H1 (cell line): ENCODE measurements around the gene NAV2. TPM values are rescaled to one million over a fixed set of nuclear protein-coding genes. Genes with fewer than 3 reads are reported as not detected.
A peak's percentile ranks its signal among the peaks of the same experiment; 100 is the strongest.

ENCODE experiments used
- CTCF ChIA-PET: fragments of 300-600 bp; sonication (Branson Sonifier 250); formaldehyde crosslinking; loops from one replicate; lab custom pipeline; 2021; ENCODE audit not compliant: partially characterized antibody; lab: Charles Lee
- POLR2A ChIA-PET: fragments of 300-600 bp; sonication (Branson Sonifier 250); formaldehyde crosslinking; loops from one replicate; lab custom pipeline; 2021; ENCODE audit warnings: inconsistent platforms; ENCODE audit not compliant: partially characterized antibody; lab: Charles Lee
- DNase-seq, 2 experiments: peaks; one replicate each; pipeline versions ENCODE4 v3.0.0 to v3.0.0-alpha.2; 2010 to 2022; ENCODE audit warnings: low spot score in 2 of 2, low read depth in 1 of 2, mixed read lengths in 1 of 2
- FAIRE-seq: peaks from 2 replicates; lab custom pipeline; 2011; peaks lifted over from hg19 to GRCh38; lab: Jason Lieb, UNC
- H2AFZ ChIP-seq: 2 replicates; pipeline ENCODE4 v1.8.1; 2012; ENCODE audit warnings: low read length, inconsistent platforms
- H2AK5ac ChIP-seq: 2 replicates; pipeline ENCODE4 v1.6.1; 2013; ENCODE audit warnings: low read depth, low read length
- H2BK120ac ChIP-seq: replicated peaks from 2 replicates; pipeline ENCODE3; 2013; ENCODE audit warnings: low read depth, low read length, inconsistent platforms
- H2BK12ac ChIP-seq: 2 replicates; pipeline ENCODE4 v1.6.1; 2013; ENCODE audit warnings: low read depth, low read length
- H2BK15ac ChIP-seq: 2 replicates; pipeline ENCODE4 v1.6.1; 2013; ENCODE audit warnings: low read length
- H2BK20ac ChIP-seq: 2 replicates; pipeline ENCODE4 v1.6.1; 2013; ENCODE audit warnings: low read length
- H2BK5ac ChIP-seq: 2 replicates; pipeline ENCODE4 v1.6.1; 2013; ENCODE audit warnings: low read depth, low read length
- H3K14ac ChIP-seq: 2 replicates; pipeline ENCODE4 v1.6.1; 2013; ENCODE audit warnings: inconsistent platforms; ENCODE audit not compliant: insufficient read length
- H3K18ac ChIP-seq: 2 replicates; pipeline ENCODE4 v1.6.1; 2013; ENCODE audit warnings: low read length; ENCODE audit errors: extremely low read depth
- H3K23ac ChIP-seq: 2 replicates; pipeline ENCODE4 v1.6.1; 2013; ENCODE audit warnings: inconsistent platforms; ENCODE audit not compliant: insufficient read length
- H3K23me2 ChIP-seq: 2 replicates; pipeline ENCODE4 v1.6.1; 2013; ENCODE audit warnings: low read depth, low read length
- H3K27ac ChIP-seq: 2 replicates; pipeline ENCODE4 v1.6.1; 2011; ENCODE audit warnings: low read depth, low read length, inconsistent platforms
- H3K27me3 ChIP-seq, 4 experiments: replicated peaks in 1 of 4; 1 replicate in 1 of 4; 2 replicates in 3 of 4; pipeline versions ENCODE4 v1.6.1 to v1.8.1; 2011 to 2013; ENCODE audit warnings: low read length in 3 of 4, mild to moderate bottlenecking in 3 of 4, inconsistent platforms in 2 of 4, mixed read lengths in 2 of 4, moderate library complexity in 1 of 4; ENCODE audit not compliant: control insufficient read depth in 3 of 4, insufficient read depth in 3 of 4; ENCODE audit errors: extremely low read depth in 1 of 4
- H3K36me3 ChIP-seq, 4 experiments: 2 replicates each; pipeline versions ENCODE4 v1.6.1 to v1.8.1; 2011 to 2013; ENCODE audit warnings: mild to moderate bottlenecking in 4 of 4, low read length in 3 of 4, moderate library complexity in 2 of 4, control low read depth in 1 of 4, inconsistent platforms in 1 of 4; ENCODE audit not compliant: insufficient read depth in 4 of 4, control insufficient read depth in 2 of 4
- H3K4ac ChIP-seq: replicated peaks from 2 replicates; pipeline ENCODE3; 2013; ENCODE audit warnings: low read length, low read depth, mixed read lengths, inconsistent platforms; ENCODE audit not compliant: insufficient read length
- H3K4me1 ChIP-seq, 4 experiments: replicated peaks in 1 of 4; 1 replicate in 1 of 4; 2 replicates in 3 of 4; pipeline versions ENCODE4 v1.6.1 to v1.8.1; 2011 to 2013; ENCODE audit warnings: low read length in 3 of 4, inconsistent platforms in 2 of 4, mixed read lengths in 1 of 4; ENCODE audit not compliant: insufficient read depth in 4 of 4, control insufficient read depth in 3 of 4
- H3K4me2 ChIP-seq, 2 experiments: 2 replicates each; pipeline versions ENCODE4 v1.6.1 to v1.8.1; 2011 to 2013; ENCODE audit warnings: low read depth in 2 of 2, low read length in 2 of 2, control low read depth in 1 of 2, inconsistent platforms in 1 of 2, mild to moderate bottlenecking in 1 of 2; ENCODE audit not compliant: insufficient read depth in 1 of 2
- H3K4me3 ChIP-seq, 4 experiments: fragments of 200-600, 300-600 bp in 1 of 4; sonication (generic), shearing (Covaris generic), sonication (Bioruptor Twin) in 1 of 4; 2 replicates each; pipeline versions ENCODE4 v1.5.1 to v1.8.1; 2011 to 2016; ENCODE audit warnings: low read length in 4 of 4, low read depth in 3 of 4, control low read depth in 2 of 4, inconsistent platforms in 2 of 4, mild to moderate bottlenecking in 2 of 4, mixed read lengths in 1 of 4, moderate library complexity in 1 of 4; ENCODE audit not compliant: insufficient read depth in 2 of 4; ENCODE audit errors: extremely low read depth in 1 of 4
- H3K56ac ChIP-seq: replicated peaks from 2 replicates; pipeline ENCODE3; 2013; ENCODE audit warnings: low read depth, mild to moderate bottlenecking, mixed read lengths, low read length, inconsistent platforms; ENCODE audit not compliant: insufficient read length
- H3K79me1 ChIP-seq: 2 replicates; pipeline ENCODE4 v1.6.1; 2013; ENCODE audit warnings: low read depth, low read length, control low read depth
- H3K79me2 ChIP-seq, 2 experiments: 2 replicates each; pipeline versions ENCODE4 v1.6.1 to v1.8.1; 2012 to 2013; ENCODE audit warnings: low read length in 2 of 2, mild to moderate bottlenecking in 2 of 2, inconsistent platforms in 1 of 2; ENCODE audit not compliant: insufficient read depth in 2 of 2, control insufficient read depth in 1 of 2
- H3K9ac ChIP-seq, 4 experiments: replicated peaks in 1 of 4; 1 replicate in 1 of 4; 2 replicates in 3 of 4; pipeline versions ENCODE4 v1.6.1 to v1.8.1; 2011 to 2013; ENCODE audit warnings: low read depth in 3 of 4, low read length in 3 of 4, control low read depth in 2 of 4, mild to moderate bottlenecking in 2 of 4, moderate library complexity in 2 of 4, inconsistent platforms in 1 of 4; ENCODE audit errors: extremely low read depth in 1 of 4
- H3K9me3 ChIP-seq, 2 experiments: 2 replicates each; pipeline versions ENCODE4 v1.6.1 to v1.8.1; 2012 to 2013; ENCODE audit warnings: mild to moderate bottlenecking in 2 of 2, moderate library complexity in 2 of 2, control low read depth in 1 of 2, inconsistent platforms in 1 of 2, low read depth in 1 of 2, low read length in 1 of 2, mixed read lengths in 1 of 2; ENCODE audit not compliant: insufficient read depth in 2 of 2
- H4K20me1 ChIP-seq, 2 experiments: replicated peaks in 1 of 2; 2 replicates each; pipeline versions ENCODE3 to v1.8.1; 2011 to 2013; ENCODE audit warnings: inconsistent platforms in 2 of 2, low read length in 2 of 2, mild to moderate bottlenecking in 1 of 2; ENCODE audit not compliant: insufficient read depth in 2 of 2, control insufficient read depth in 1 of 2
- H4K5ac ChIP-seq: 2 replicates; pipeline ENCODE4 v1.6.1; 2013; ENCODE audit warnings: low read length, low read depth, mixed read lengths, inconsistent platforms; ENCODE audit not compliant: insufficient read length
- H4K8ac ChIP-seq: 2 replicates; pipeline ENCODE4 v1.8.0; 2013; ENCODE audit warnings: mild to moderate bottlenecking, moderate library complexity, low read length, inconsistent platforms; ENCODE audit not compliant: insufficient read depth; ENCODE audit errors: extremely low read depth
- H4K91ac ChIP-seq: replicated peaks from 2 replicates; pipeline ENCODE3; 2013; ENCODE audit warnings: low read length, mixed read lengths, inconsistent platforms; ENCODE audit not compliant: insufficient read length
- RAD21 ChIP-seq, 2 experiments: IDR thresholded peaks in 1 of 2; conservative IDR thresholded peaks in 1 of 2; 2 replicates each; pipeline ENCODE4 v1.6.1; 2011; ENCODE audit warnings: low read depth in 2 of 2, low read length in 2 of 2, improper control_type of control experiment in 1 of 2, inconsistent platforms in 1 of 2, mild to moderate bottlenecking in 1 of 2, moderate library complexity in 1 of 2
- RBBP5 ChIP-seq: IDR thresholded peaks from 2 replicates; pipeline ENCODE4 v1.7.1; 2012; ENCODE audit warnings: low read depth, mild to moderate bottlenecking, inconsistent platforms, low read length, moderate library complexity, borderline replicate concordance
- RFX5 ChIP-seq: IDR thresholded peaks from 2 replicates; pipeline ENCODE4 v1.6.1; 2011; ENCODE audit warnings: low read depth, low read length, improper control_type of control experiment, borderline replicate concordance
- WGBS, 2 experiments: shearing (Covaris generic) in 1 of 2; methylation state at CpG; one replicate each; pipeline versions ENCODE4 v1.1.6 to v1.1.7; 2013 to 2015; ENCODE audit warnings: low lambda C conversion rate in 2 of 2, mixed read lengths in 2 of 2, inconsistent platforms in 1 of 2, low coverage in 1 of 2, missing lambda C conversion rate in 1 of 2; ENCODE audit not compliant: insufficient replicate concordance in 2 of 2, insufficient coverage in 1 of 2, insufficient read length in 1 of 2; ENCODE audit errors: extremely low coverage in 1 of 2, missing lambda C conversion rate in 1 of 2; 5-methylcytosine and 5-hydroxymethylcytosine counted together
- polyA plus RNA-seq, 7 experiments: library from polyadenylated mRNA; depleted of rRNA in 3 of 7; stranded (reverse) in 5 of 7; unstranded in 2 of 7; fragments of >200 nt in 5 of 7; fragments of 200-250 nt in 2 of 7; gene quantifications; 1 replicate in 5 of 7; 2 replicates in 1 of 7; 4 replicates in 1 of 7; pipeline versions ENCODE4 v1.2.1 to v1.2.3, GENCODE V29; 2011 to 2013; ENCODE audit warnings: missing spikeins in 2 of 7, mixed read lengths in 2 of 7
- total RNA-seq: library from RNA; stranded (reverse); fragmentation: NEBNext Ultra II Directional; extraction: Animal tissue kit (Norgen Biotek cat#: 25700); gene quantifications from 2 replicates; pipeline ENCODE4 v1.2.1, GENCODE V29; 2021

NAV2 gene
- total and polyA plus RNA-seq, 2 of the 8 experiments (the other 6 are each of a cell fraction or from before 2014, with no cell fraction given), result 35.6 to 73.6 TPM

GRCh38 chr11:20050048-20050447 is 337.4 kb downstream of the NAV2 start:
- no peak overlapping the region for H2BK20ac ChIP-seq
- FAIRE-seq, result no peak
- no peaks in the 10 kb centered on the region for H3K27me3 ChIP-seq
- H3K23ac ChIP-seq, result no peak overlapping the region
- H3K56ac ChIP-seq, result no peak overlapping the region
- H4K5ac ChIP-seq, result no peak overlapping the region
- no peak overlapping the region for H3K27ac ChIP-seq
- WGBS, 2 experiments, result 79% methylated on average over 4 of the region's 4 CpGs; no CpG with 5 or more reads in 1 of the 2 experiments
- peak overlapping the region; percentile 76; the same call in 1 of the 2 replicates for H2AK5ac ChIP-seq
- H2BK15ac ChIP-seq, result 0 out of 2 replicates have a peak overlapping the region, but pooled peaks have one; percentile 65
- 0 out of 2 replicates have a peak overlapping the region, but pooled peaks have one; percentile 25 for H3K18ac ChIP-seq
- no peaks in the 10 kb centered on the region for H3K9me3 ChIP-seq
- H3K14ac ChIP-seq, result no peak overlapping the region
- no peaks in the 10 kb centered on the region; the same call in 1 of the 2 replicates for H3K23me2 ChIP-seq
- no peak overlapping the region for H2BK120ac ChIP-seq
- peak overlapping the region; percentile 35 to 49 for H3K4me2 ChIP-seq
- peak overlapping the region in 1 of 4 experiments; percentile 16; a peak in 1 of 8 replicates for H3K4me3 ChIP-seq
- TF ChIP-seq RBBP5 (no peak), RAD21 (IDR thresholded peaks at IDR 0.05 in 1 of 2, conservative IDR thresholded peaks at IDR 0.05 in 1 of 2; ENCODE audit: low read depth in 2 of 2, low read length in 2 of 2) (peak in 1 of 2 experiments; percentile 16; a peak in 1 of 4 replicates), RFX5 (no peak)
- H4K20me1 ChIP-seq, result peaks cover 0 to 1% of the 10 kb centered on the region in 2 experiments
- no peaks in the 10 kb centered on the region; the same call in 1 of the 2 replicates for H3K79me1 ChIP-seq
- H2BK5ac ChIP-seq, result peak overlapping the region; percentile 88; the same call in 1 of the 2 replicates
- H3K79me2 ChIP-seq, result no peaks in the 10 kb centered on the region
- no peak overlapping the region for H4K8ac ChIP-seq
- POLR2A ChIA-PET, result interaction anchor here (1.2 to 3.3 kb wide), 7 partner anchors 8 to 98 kb away, joined by 3 to 16 read pairs (median 5); no protein-coding TSS in a partner anchor
- CTCF ChIA-PET, result interaction anchor here (0.7 to 12.6 kb wide), 11 partner anchors 9 to 643 kb away, joined by 3 to 99 read pairs (median 4); no protein-coding TSS in a partner anchor
- H3K9ac ChIP-seq, result no peak overlapping the region
- H3K4ac ChIP-seq, result no peak overlapping the region
- H3K4me1 ChIP-seq, result peaks cover 13 to 24% (median 18%) of the 10 kb centered on the region in 4 experiments
- no peak overlapping the region for H4K91ac ChIP-seq
- no peak overlapping the region for H2AFZ ChIP-seq
- DNase-seq, result no peak
- peaks cover 25 to 72% (median 40%) of the 10 kb centered on the region in 4 experiments for H3K36me3 ChIP-seq
- H2BK12ac ChIP-seq, result peak overlapping the region; percentile 72
